Karpas-422 (cell line): Measurements from ENCODE around the gene MFRP. TPM values are rescaled to one million over a fixed set of nuclear protein-coding genes. Genes with fewer than 3 reads are reported as not detected.
A peak's percentile ranks its signal among the peaks of the same experiment; 100 is the strongest.

Source experiments
- DNase-seq: peaks from one replicate; pipeline ENCODE4 v3.0.0-alpha.2; 2015
- H2AFZ ChIP-seq: fragments of 200-600 bp; sonication (generic); 2 replicates; pipeline ENCODE4 v1.6.1; 2014; ENCODE audit warnings: antibody characterized with exemption, low read length, mixed read lengths
- H3K27ac ChIP-seq: fragments of 200-600 bp; sonication (generic); 2 replicates; pipeline ENCODE4 v1.5.1; 2014; ENCODE audit warnings: mild to moderate bottlenecking, low read length, moderate library complexity
- H3K27me3 ChIP-seq: fragments of 200-600 bp; sonication (generic); 2 replicates; pipeline ENCODE4 v1.6.1; 2014; ENCODE audit warnings: low read length, mixed read lengths
- H3K36me3 ChIP-seq: fragments of 200-600 bp; sonication (generic); 2 replicates; pipeline ENCODE4 v1.6.1; 2014; ENCODE audit warnings: low read length, mixed read lengths; ENCODE audit not compliant: insufficient read depth
- H3K4me1 ChIP-seq: fragments of 200-600 bp; sonication (generic); 2 replicates; pipeline ENCODE4 v1.6.1; 2014; ENCODE audit warnings: mild to moderate bottlenecking, low read length, mixed read lengths
- H3K4me2 ChIP-seq: fragments of 200-600 bp; sonication (generic); 2 replicates; pipeline ENCODE4 v1.6.1; 2014; ENCODE audit warnings: low read length, low read depth, mild to moderate bottlenecking; ENCODE audit not compliant: poor library complexity, severe bottlenecking
- H3K4me3 ChIP-seq: fragments of 200-600 bp; sonication (generic); 2 replicates; pipeline ENCODE4 v1.5.1; 2014; ENCODE audit warnings: mild to moderate bottlenecking, antibody characterized with exemption, low read length, mixed read lengths
- H3K79me2 ChIP-seq: fragments of 200-600 bp; sonication (generic); 2 replicates; pipeline ENCODE4 v1.6.1; 2014; ENCODE audit warnings: mild to moderate bottlenecking, low read length, mixed read lengths
- H3K9ac ChIP-seq: fragments of 200-600 bp; sonication (generic); 2 replicates; pipeline ENCODE4 v1.6.0; 2014; ENCODE audit warnings: low read length
- H3K9me2 ChIP-seq: fragments of 200-600 bp; sonication (generic), shearing (Covaris generic); replicated peaks from 2 replicates; pipeline ENCODE4 v1.6.0; 2014; ENCODE audit warnings: mild to moderate bottlenecking, low read length, moderate library complexity; ENCODE audit not compliant: insufficient read depth
- H3K9me3 ChIP-seq: fragments of 300-700, 200-600 bp; sonication (generic); 2 replicates; pipeline ENCODE4 v1.6.1; 2014; ENCODE audit warnings: low read length, mixed read lengths
- H4K20me1 ChIP-seq: fragments of 200-600 bp; sonication (generic); 2 replicates; pipeline ENCODE4 v1.6.1; 2014; ENCODE audit warnings: mild to moderate bottlenecking, antibody characterized with exemption, low read length, low read depth; ENCODE audit not compliant: insufficient read depth
- total RNA-seq: library from RNA; depleted of rRNA; stranded (reverse); fragments of >200 nt; shearing (Covaris generic); gene quantifications from 2 replicates; pipeline ENCODE4 v1.2.3, GENCODE V29; 2014; ENCODE audit warnings: low replicate concordance

The MFRP gene
- total RNA-seq, 1 experiment from 2014 or later = not detected

GRCh38 chr11:119338318-119338890 is 8.1 kb downstream of the MFRP start:
- Histone ChIP-seq H3K79me2 (peaks cover 10% of the 10 kb centered on the region; the same call in 1 of the 2 replicates), H3K9me2 (no peaks in the 10 kb centered on the region), H3K36me3 (no peaks in the 10 kb centered on the region), H4K20me1 (no peaks in the 10 kb centered on the region), H3K27me3 (no peaks in the 10 kb centered on the region), H3K4me2 (peak overlapping the region; percentile 29), H3K9me3 (no peaks in the 10 kb centered on the region), H3K9ac (no peak overlapping the region), H3K27ac (no peak overlapping the region), H3K4me1 (peaks cover 21% of the 10 kb centered on the region), H2AFZ (no peak overlapping the region), H3K4me3 (no peak overlapping the region)
- DNase-seq = peak; percentile 84

DNA sequence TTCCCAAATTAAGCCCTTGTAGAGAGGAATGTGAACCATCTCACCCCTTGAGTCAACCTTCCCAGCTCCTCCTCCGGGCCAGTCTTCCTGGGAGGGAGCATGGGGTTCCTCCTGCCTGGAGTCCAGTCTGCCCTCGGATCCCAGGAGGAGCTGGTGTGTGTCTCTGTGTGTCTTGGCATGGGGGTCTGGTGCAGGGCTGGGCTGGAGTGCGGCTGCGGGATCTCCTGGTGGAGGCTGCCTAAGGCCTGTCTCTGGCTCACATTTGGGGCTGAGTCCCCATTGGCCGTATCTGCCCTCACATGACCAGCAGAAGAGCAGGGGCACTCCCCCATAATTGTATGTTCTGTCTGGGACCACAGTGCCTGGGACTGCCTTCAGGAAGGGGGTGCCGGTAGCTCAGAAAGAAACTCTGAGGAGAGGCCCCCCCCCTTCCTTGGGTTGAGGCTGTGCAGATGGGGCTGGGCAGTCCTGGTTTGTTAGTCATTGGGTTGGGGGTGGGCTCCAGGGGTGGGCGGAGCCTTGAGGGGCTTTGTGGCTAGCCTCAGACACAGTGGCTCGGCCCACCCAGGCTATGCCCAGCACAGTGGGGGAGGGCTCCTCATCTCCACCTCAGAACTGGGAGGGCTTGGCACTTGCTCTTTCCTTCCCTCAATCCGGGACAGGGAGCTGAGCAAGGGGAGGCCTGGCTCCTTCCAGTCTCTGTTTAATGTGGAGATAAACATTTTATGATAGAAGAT is 8.8 kb downstream of the MFRP start:
- no peaks in the 10 kb centered on the region for H3K9me2 ChIP-seq
- no peak for DNase-seq
- peaks cover 21% of the 10 kb centered on the region for H3K4me1 ChIP-seq
- H2AFZ ChIP-seq = no peak overlapping the region
- H3K79me2 ChIP-seq = peaks cover 10% of the 10 kb centered on the region; the same call in 1 of the 2 replicates
- no peak overlapping the region for H3K4me2 ChIP-seq
- no peaks in the 10 kb centered on the region for H4K20me1 ChIP-seq
- H3K4me3 ChIP-seq = no peak overlapping the region
- H3K9ac ChIP-seq = no peak overlapping the region
- H3K27me3 ChIP-seq = no peaks in the 10 kb centered on the region
- H3K36me3 ChIP-seq = no peaks in the 10 kb centered on the region
- no peak overlapping the region for H3K27ac ChIP-seq
- H3K9me3 ChIP-seq = no peaks in the 10 kb centered on the region

GRCh38 chr11:119336744-119337469 is 9.6 kb downstream of the MFRP start:
- Histone ChIP-seq H3K27me3 (no peaks in the 10 kb centered on the region), H3K27ac (no peak overlapping the region), H3K9ac (no peak overlapping the region), H2AFZ (no peak overlapping the region), H3K4me3 (no peak overlapping the region), H3K9me2 (no peaks in the 10 kb centered on the region), H3K4me2 (no peak overlapping the region), H3K36me3 (no peaks in the 10 kb centered on the region), H4K20me1 (no peaks in the 10 kb centered on the region), H3K79me2 (peaks cover 10% of the 10 kb centered on the region; the same call in 1 of the 2 replicates), H3K4me1 (peaks cover 21% of the 10 kb centered on the region), H3K9me3 (no peaks in the 10 kb centered on the region)
- DNase-seq = no peak

- Histone ChIP-seq H3K9me2 (no peaks in the 10 kb centered on the region), H3K4me2 (peak overlapping the region; percentile 77), H3K4me3 (peak overlapping the region; percentile 91; the same call in 1 of the 2 replicates)
Measured at GRCh38 chr11:119335655-119336543, 10.6 kb downstream of the MFRP start.

DNA sequence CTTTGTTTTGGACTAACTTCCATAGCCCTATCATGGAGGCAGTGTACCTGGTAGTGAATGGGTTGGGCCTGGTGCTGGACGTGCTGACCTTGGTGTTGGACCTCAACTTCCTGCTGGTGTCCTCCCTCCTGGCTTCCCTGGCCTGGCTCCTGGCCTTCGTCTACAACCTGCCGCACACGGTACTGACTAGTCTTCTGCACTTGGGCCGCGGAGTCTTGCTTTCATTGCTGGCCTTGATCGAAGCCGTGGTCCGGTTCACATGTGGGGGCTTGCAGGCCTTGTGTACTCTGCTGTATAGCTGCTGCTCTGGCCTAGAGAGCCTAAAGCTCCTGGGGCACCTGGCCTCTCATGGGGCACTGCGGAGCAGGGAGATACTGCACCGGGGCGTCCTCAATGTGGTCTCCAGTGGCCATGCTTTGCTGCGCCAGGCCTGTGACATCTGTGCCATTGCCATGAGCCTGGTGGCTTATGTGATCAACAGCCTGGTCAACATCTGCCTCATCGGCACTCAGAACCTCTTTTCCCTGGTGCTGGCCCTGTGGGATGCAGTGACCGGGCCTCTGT is 11.3 kb downstream of the MFRP start:
- Histone ChIP-seq H3K4me2 (peak overlapping the region; percentile 77), H3K27me3 (no peaks in the 10 kb centered on the region), H3K9ac (peak overlapping the region; percentile 86), H3K9me3 (no peaks in the 10 kb centered on the region), H2AFZ (no peak overlapping the region), H3K9me2 (no peaks in the 10 kb centered on the region), H3K79me2 (peaks cover 10% of the 10 kb centered on the region; the same call in 1 of the 2 replicates), H3K4me1 (peaks cover 21% of the 10 kb centered on the region), H4K20me1 (no peaks in the 10 kb centered on the region), H3K4me3 (peak overlapping the region; percentile 91), H3K27ac (no peak overlapping the region), H3K36me3 (no peaks in the 10 kb centered on the region)
- DNase-seq = no peak

More at GRCh38 chr11:119335655-119336543, 10.6 kb downstream of the MFRP start:
- no peak for DNase-seq
- Histone ChIP-seq H4K20me1 (no peaks in the 10 kb centered on the region), H3K79me2 (peaks cover 10% of the 10 kb centered on the region; the same call in 1 of the 2 replicates), H3K4me1 (peaks cover 21% of the 10 kb centered on the region), H3K36me3 (no peaks in the 10 kb centered on the region), H3K27ac (no peak overlapping the region), H3K9ac (peak overlapping the region; percentile 86), H2AFZ (no peak overlapping the region), H3K9me3 (no peaks in the 10 kb centered on the region), H3K27me3 (no peaks in the 10 kb centered on the region)

- peak within 1 kb of the TSS; percentile 91 for H3K4me3 ChIP-seq
- H3K4me1 ChIP-seq = peaks cover 21% of the 10 kb centered on the region
- no peaks in the 10 kb centered on the region for H3K9me2 ChIP-seq
- no peaks in the 10 kb centered on the region for H3K27me3 ChIP-seq
- no peaks in the 10 kb centered on the region for H3K36me3 ChIP-seq
- DNase-seq = peak; percentile 95
- H3K4me2 ChIP-seq = peak within 1 kb of the TSS; percentile 77
- 0 out of 2 replicates have a peak within 1 kb of the TSS, but pooled peaks have one; percentile 22 for H3K27ac ChIP-seq
- peaks cover 10% of the 10 kb centered on the region; the same call in 1 of the 2 replicates for H3K79me2 ChIP-seq
- no peaks in the 10 kb centered on the region for H3K9me3 ChIP-seq
- H4K20me1 ChIP-seq = no peaks in the 10 kb centered on the region
- H2AFZ ChIP-seq = peak within 1 kb of the TSS; percentile 93
- H3K9ac ChIP-seq = peak within 1 kb of the TSS; percentile 86
Measured at GRCh38 chr11:119334174-119334930, 12.2 kb downstream of the MFRP start, which contains the start of gene RNF26. RNF26 (plus strand) TSS chr11:119334527; CDS start chr11:119335123, 596 bp downstream.
